Gastroesophageal sphincter (tissue), 3 donors: ENCODE measurements around the gene CEP120.

Experiments
- EP300 ChIP-seq: sonication (generic); formaldehyde crosslinking; IDR thresholded peaks from one replicate; pipeline ENCODE4 v1.6.1; 2017; ENCODE audit warnings: antibody characterized with exemption, mild to moderate bottlenecking
- POLR2A ChIP-seq, 2 donors: fragments of 450-650 bp; IDR thresholded peaks; one replicate each; pipeline ENCODE4 v1.6.1; 2017; ENCODE audit warnings: antibody characterized with exemption in 2 of 2, mild to moderate bottlenecking in 2 of 2, moderate library complexity in 1 of 2
- POLR2AphosphoS5 ChIP-seq: sonication (generic); formaldehyde crosslinking; IDR thresholded peaks from one replicate; pipeline ENCODE4 v1.6.1; 2017; ENCODE audit warnings: antibody characterized with exemption
- TF ChIP-seq, protein P1 (sequence below), 4 experiments: fragments of 200-600 bp in 2 of 4; fragments of 450-650 bp in 2 of 4; sonication (generic) in 1 of 4; IDR thresholded peaks; one replicate each; pipeline ENCODE4 v1.5.1; 2017 to 2019; ENCODE audit warnings: antibody characterized with exemption in 4 of 4, mild to moderate bottlenecking in 2 of 4, moderate library complexity in 2 of 4

DNA sequence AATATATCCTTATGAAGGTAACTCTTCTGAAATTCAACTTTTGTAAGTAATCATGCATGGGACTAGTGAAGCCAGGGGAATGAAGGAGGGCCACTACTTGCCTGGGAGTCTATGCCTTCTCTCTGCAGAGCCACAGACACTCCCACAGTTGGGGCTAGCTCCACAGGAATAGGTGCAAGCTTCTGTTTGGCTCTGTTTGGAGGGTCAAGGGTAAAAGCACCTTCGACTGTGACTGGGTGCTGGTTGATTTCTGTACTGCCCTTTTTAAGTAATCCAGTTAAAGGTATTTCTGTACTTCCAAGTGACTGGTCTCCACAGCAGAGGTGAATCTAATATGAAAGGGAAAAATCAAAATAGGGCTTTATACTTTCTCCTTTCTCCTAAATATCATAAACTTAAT is 32.2 kb downstream of the CEP120 start:
- TF ChIP-seq, protein P1, sequence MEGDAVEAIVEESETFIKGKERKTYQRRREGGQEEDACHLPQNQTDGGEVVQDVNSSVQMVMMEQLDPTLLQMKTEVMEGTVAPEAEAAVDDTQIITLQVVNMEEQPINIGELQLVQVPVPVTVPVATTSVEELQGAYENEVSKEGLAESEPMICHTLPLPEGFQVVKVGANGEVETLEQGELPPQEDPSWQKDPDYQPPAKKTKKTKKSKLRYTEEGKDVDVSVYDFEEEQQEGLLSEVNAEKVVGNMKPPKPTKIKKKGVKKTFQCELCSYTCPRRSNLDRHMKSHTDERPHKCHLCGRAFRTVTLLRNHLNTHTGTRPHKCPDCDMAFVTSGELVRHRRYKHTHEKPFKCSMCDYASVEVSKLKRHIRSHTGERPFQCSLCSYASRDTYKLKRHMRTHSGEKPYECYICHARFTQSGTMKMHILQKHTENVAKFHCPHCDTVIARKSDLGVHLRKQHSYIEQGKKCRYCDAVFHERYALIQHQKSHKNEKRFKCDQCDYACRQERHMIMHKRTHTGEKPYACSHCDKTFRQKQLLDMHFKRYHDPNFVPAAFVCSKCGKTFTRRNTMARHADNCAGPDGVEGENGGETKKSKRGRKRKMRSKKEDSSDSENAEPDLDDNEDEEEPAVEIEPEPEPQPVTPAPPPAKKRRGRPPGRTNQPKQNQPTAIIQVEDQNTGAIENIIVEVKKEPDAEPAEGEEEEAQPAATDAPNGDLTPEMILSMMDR (IDR thresholded peaks at IDR 0.05), result no peak
- TF ChIP-seq POLR2A (IDR thresholded peaks at IDR 0.05) (no peak), POLR2AphosphoS5 (no peak), EP300 (no peak)
